Lung (tissue), 12 donors: ENCODE measurements around the gene PACRG. TPM values are rescaled to one million over a fixed set of nuclear protein-coding genes. Genes with fewer than 3 reads are reported as not detected.

Experiments
- ATAC-seq: fragments of 200-7000 bp; cut with Tn5 transposase; one replicate; pipeline ENCODE4 v1.9.1; 2020; ENCODE audit warnings: moderate number of reproducible peaks; ENCODE audit not compliant: insufficient read depth, low FRiP score
- DNase-seq, 3 donors: peaks; one replicate each; pipeline ENCODE4 v3.0.0-alpha.2; 2013 to 2017
- H3K27ac ChIP-seq, 2 donors: one replicate each; pipeline ENCODE4 v1.5.1; 2013; ENCODE audit warnings: mild to moderate bottlenecking in 2 of 2, moderate library complexity in 2 of 2, control low read depth in 1 of 2, inconsistent platforms in 1 of 2, low read depth in 1 of 2, low read length in 1 of 2
- H3K27me3 ChIP-seq, 3 donors: one replicate each; pipeline ENCODE4 v1.5.1; 2013; ENCODE audit warnings: low read length in 2 of 3; ENCODE audit not compliant: control insufficient read depth in 3 of 3, insufficient read depth in 3 of 3
- H3K36me3 ChIP-seq, 4 donors: one replicate each; pipeline ENCODE4 v1.5.1; 2013; ENCODE audit warnings: low read length in 4 of 4, mild to moderate bottlenecking in 1 of 4, moderate library complexity in 1 of 4; ENCODE audit not compliant: control insufficient read depth in 4 of 4, insufficient read depth in 4 of 4
- H3K4me1 ChIP-seq, 5 donors: one replicate each; pipeline ENCODE4 v1.5.1; 2013; ENCODE audit warnings: low read length in 5 of 5, mild to moderate bottlenecking in 2 of 5, moderate library complexity in 1 of 5; ENCODE audit not compliant: control insufficient read depth in 5 of 5, insufficient read depth in 5 of 5
- H3K4me3 ChIP-seq: one replicate; pipeline ENCODE4 v1.5.1; 2013; ENCODE audit warnings: mild to moderate bottlenecking, control low read depth, moderate library complexity
- H3K9ac ChIP-seq, 2 donors: one replicate each; pipeline ENCODE4 v1.5.1; 2013; ENCODE audit warnings: low read length in 2 of 2, control low read depth in 1 of 2; ENCODE audit not compliant: insufficient read depth in 1 of 2
- H3K9me3 ChIP-seq, 4 donors: one replicate each; pipeline ENCODE4 v1.5.1; 2013; ENCODE audit warnings: low read length in 3 of 4, mild to moderate bottlenecking in 1 of 4, moderate library complexity in 1 of 4; ENCODE audit not compliant: control insufficient read depth in 4 of 4, insufficient read depth in 3 of 4
- WGBS, 2 donors: extraction: QIAGEN DNeasy Blood & Tissue Kit; methylation state at CpG; one replicate each; pipeline ENCODE4 v1.1.7; 2013; 5-methylcytosine and 5-hydroxymethylcytosine counted together
- polyA plus RNA-seq, 2 donors: library from polyadenylated mRNA; stranded (reverse); fragments of 200-250 nt; gene quantifications; one replicate each; pipeline ENCODE4 v1.2.1, GENCODE V29; 2013
- total RNA-seq, 2 donors: library from RNA; depleted of rRNA in 1 of 2; stranded (reverse); fragments of >200 nt in 1 of 2; gene quantifications; one replicate each; pipeline ENCODE4 v1.2.1, GENCODE V29; 2014 to 2021
- TF ChIP-seq, protein P1 (sequence below): IDR thresholded peaks from 2 replicates; pipeline ENCODE4 v1.5.1; 2012; ENCODE audit warnings: mild to moderate bottlenecking; ENCODE audit errors: control extremely low read depth, extremely low read depth
- donor health status: control.
- donor health status: control.
- donor health status: Bipolar disorder and iron deficiency.
- donor health status: healthy.
- donor health status: DM: yes; HTN: yes; CAD: no.

PACRG gene
- total and polyA plus RNA-seq, 4 donors, result 3.8 to 26.6 (median 7.4) TPM

DNA sequence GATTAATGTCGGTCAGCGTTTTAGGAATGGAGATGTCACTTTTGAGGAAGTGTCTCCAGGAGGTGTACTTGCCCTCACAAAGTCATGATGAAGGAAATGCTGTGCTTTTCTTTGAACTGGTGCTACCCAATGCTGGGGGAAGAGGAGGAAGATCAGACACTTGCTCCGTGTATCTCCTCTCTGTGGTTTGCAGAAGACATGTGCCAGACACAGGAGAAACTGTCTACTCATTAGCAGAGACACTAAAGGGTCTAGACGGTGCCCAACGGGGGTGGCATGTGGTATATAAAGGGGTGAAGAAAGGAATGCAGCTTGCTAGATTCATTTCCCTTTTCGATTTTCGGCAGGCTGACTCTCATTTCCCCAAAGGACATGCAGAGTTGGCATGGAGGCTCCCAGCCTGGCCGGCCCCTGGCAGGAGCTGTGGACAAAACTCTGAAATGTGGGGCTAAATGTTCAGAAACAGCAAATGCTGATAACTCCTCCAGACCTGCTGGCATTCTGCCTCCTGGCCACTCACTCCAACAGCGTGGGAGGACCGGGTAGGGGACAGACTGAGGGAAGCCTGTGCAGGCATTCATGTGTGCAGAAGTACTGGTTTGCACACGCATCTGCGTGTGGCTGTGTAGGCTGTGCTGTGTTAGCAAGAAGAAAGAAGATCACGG, 627.1 kb downstream of the PACRG start:
- Histone ChIP-seq H3K9me3 (no peaks in the 10 kb centered on the region), H3K4me1 (peaks cover 0 to 16% (median 5%) of the 10 kb centered on the region in 5 donors), H3K9ac (no peak overlapping the region), H3K27ac (peak overlapping the region; percentile 51 to 68), H3K4me3 (no peak overlapping the region), H3K36me3 (no peaks in the 10 kb centered on the region), H3K27me3 (no peaks in the 10 kb centered on the region)
- peak; percentile 37 for ATAC-seq
- WGBS, 2 donors, result 28 to 41% methylated on average over 13 of the region's 13 CpGs
- TF ChIP-seq, protein P1, sequence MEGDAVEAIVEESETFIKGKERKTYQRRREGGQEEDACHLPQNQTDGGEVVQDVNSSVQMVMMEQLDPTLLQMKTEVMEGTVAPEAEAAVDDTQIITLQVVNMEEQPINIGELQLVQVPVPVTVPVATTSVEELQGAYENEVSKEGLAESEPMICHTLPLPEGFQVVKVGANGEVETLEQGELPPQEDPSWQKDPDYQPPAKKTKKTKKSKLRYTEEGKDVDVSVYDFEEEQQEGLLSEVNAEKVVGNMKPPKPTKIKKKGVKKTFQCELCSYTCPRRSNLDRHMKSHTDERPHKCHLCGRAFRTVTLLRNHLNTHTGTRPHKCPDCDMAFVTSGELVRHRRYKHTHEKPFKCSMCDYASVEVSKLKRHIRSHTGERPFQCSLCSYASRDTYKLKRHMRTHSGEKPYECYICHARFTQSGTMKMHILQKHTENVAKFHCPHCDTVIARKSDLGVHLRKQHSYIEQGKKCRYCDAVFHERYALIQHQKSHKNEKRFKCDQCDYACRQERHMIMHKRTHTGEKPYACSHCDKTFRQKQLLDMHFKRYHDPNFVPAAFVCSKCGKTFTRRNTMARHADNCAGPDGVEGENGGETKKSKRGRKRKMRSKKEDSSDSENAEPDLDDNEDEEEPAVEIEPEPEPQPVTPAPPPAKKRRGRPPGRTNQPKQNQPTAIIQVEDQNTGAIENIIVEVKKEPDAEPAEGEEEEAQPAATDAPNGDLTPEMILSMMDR, result no peak
- no peak for DNase-seq

DNA sequence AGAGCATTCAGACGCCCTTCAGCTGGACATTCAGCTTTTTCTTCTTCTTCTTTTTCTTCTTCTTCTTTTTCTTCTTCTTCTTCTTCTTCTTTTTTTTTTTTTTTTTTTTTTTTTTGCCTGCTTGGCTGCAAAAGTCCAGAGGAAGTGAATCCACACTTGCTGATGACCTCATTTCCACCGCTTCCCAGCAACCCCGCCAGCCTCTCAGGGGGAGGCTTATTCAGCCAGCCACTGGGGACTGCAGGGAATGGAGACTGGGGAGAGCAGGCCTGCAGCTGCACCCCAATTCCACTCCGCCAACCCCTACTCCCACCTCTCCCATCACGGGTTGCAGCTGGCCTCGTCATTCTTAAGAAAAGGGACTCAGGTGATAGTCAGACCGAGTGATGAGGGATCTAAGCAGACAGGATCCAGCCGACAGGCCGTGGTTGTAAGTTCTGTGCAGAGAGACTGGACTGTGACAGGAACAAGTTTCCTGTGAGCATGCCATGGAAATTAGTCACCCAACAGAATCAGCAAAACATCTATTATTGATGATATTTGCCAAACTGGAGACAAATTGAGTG, 627.7 kb downstream of the PACRG start:
- DNase-seq (peak in 2 of 3 donors; percentile 41 to 50), ATAC-seq (peak; percentile 58)
- H3K27ac ChIP-seq, result peak overlapping the region; percentile 57 to 75
- peaks cover 0 to 16% (median 5%) of the 10 kb centered on the region in 5 donors for H3K4me1 ChIP-seq
- no peak overlapping the region for H3K4me3 ChIP-seq
- WGBS, 2 donors, result 34 to 44% methylated on average over 9 of the region's 9 CpGs
- peaks cover 0 to 2% (median 0%) of the 10 kb centered on the region in 4 donors for H3K9me3 ChIP-seq
- no peak overlapping the region for H3K9ac ChIP-seq
- TF ChIP-seq, protein P1, result no peak
- no peaks in the 10 kb centered on the region for H3K27me3 ChIP-seq
- no peaks in the 10 kb centered on the region for H3K36me3 ChIP-seq

DNA sequence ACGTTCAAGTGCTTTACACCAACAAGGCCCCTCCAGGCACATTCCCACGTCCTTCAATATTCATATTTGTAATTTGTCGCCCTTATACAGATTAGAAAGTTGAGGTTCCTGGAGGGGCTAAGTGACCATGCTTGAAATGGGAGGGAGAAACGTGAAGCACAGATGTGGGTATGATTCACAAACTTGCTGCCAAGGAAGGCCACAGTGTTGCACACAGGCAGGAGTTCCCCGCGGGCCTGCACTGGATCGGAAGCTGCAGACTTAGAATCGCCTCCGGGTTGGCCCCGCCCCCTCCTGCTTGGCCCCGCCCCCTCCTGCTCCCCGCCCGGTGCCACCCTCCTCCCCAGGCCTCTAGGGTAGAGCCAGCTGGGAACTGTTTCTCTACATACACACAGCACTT, 628.5 kb downstream of the PACRG start:
- TF ChIP-seq, protein P1, result no peak
- Histone ChIP-seq H3K9me3 (peaks cover 0 to 2% (median 0%) of the 10 kb centered on the region in 4 donors), H3K27ac (peak overlapping the region; percentile 57 to 75), H3K4me1 (peaks cover 0 to 16% (median 5%) of the 10 kb centered on the region in 5 donors), H3K4me3 (no peak overlapping the region), H3K9ac (no peak overlapping the region), H3K27me3 (no peaks in the 10 kb centered on the region), H3K36me3 (no peaks in the 10 kb centered on the region)
- WGBS, 2 donors, result 37 to 48% methylated on average over 13 of the region's 13 CpGs
- DNase-seq (no peak), ATAC-seq (peak; percentile 63)
